Kidney (tissue), 14 donors: Measurements from ENCODE around the gene GAL3ST2. TPM values are rescaled to one million over a fixed set of nuclear protein-coding genes. Genes with fewer than 3 reads are reported as not detected.
A peak's percentile ranks its signal among the peaks of the same experiment; 100 is the strongest.

Source experiments
- DNase-seq, 5 donors: peaks; one replicate each; pipeline ENCODE4 v3.0.0-alpha.2; 2013 to 2020
- FAIRE-seq: peaks from 2 replicates; lab custom pipeline; 2012; peaks lifted over from hg19 to GRCh38; lab: Jason Lieb, UNC
- H3K27ac ChIP-seq, 2 donors: one replicate each; pipeline ENCODE4 v1.7.0; 2013; ENCODE audit warnings: low read depth in 2 of 2, low read length in 2 of 2, inconsistent platforms in 1 of 2
- H3K27me3 ChIP-seq: one replicate; pipeline ENCODE4 v1.7.1; 2013; ENCODE audit warnings: low read length, inconsistent platforms; ENCODE audit not compliant: control insufficient read depth, insufficient read depth
- H3K36me3 ChIP-seq, 3 donors: one replicate each; pipeline versions ENCODE4 v1.7.0 to v1.7.1; 2013; ENCODE audit warnings: low read length in 3 of 3, control low read depth in 1 of 3, inconsistent platforms in 1 of 3; ENCODE audit not compliant: insufficient read depth in 3 of 3, control insufficient read depth in 2 of 3
- H3K4me1 ChIP-seq, 3 donors: one replicate each; pipeline versions ENCODE4 v1.7.0 to v1.7.1; 2013; ENCODE audit warnings: low read length in 3 of 3, inconsistent platforms in 1 of 3, low read depth in 1 of 3; ENCODE audit not compliant: control insufficient read depth in 2 of 3, insufficient read depth in 2 of 3
- H3K4me3 ChIP-seq, 3 donors: one replicate each; pipeline versions ENCODE4 v1.7.0 to v1.8.1; 2013; ENCODE audit warnings: low read length in 3 of 3, control low read depth in 1 of 3, inconsistent platforms in 1 of 3
- H3K9ac ChIP-seq, 3 donors: one replicate each; pipeline versions ENCODE4 v1.7.0 to v1.7.1; 2013; ENCODE audit warnings: low read length in 3 of 3, control low read depth in 1 of 3, inconsistent platforms in 1 of 3
- H3K9me3 ChIP-seq, 3 donors: one replicate each; pipeline versions ENCODE4 v1.7.0 to v1.7.1; 2013; ENCODE audit warnings: low read length in 3 of 3, control low read depth in 1 of 3, inconsistent platforms in 1 of 3; ENCODE audit not compliant: control insufficient read depth in 2 of 3, insufficient read depth in 1 of 3
- intact Hi-C: fragments of 100-400 bp; cut with DNase I; formaldehyde crosslinking; loops from one replicate; pipeline ENCODE4 v1.11.1; 2022
- polyA plus RNA-seq: library from polyadenylated mRNA; stranded (reverse); fragments of 350-450 nt; fragmentation: Illumina TruSeq; extraction: RNeasy Lipid Tissue Mini Kit (QIAGEN cat#74804); gene quantifications from one replicate; pipeline ENCODE4 v1.2.3, GENCODE V29; 2014; ENCODE audit warnings: low read depth, low replicate concordance; ENCODE audit not compliant: insufficient read depth
- total RNA-seq: library from RNA; stranded (reverse); fragmentation: NEBNext Ultra II Directional; extraction: Animal tissue kit (Norgen Biotek cat#: 25700); gene quantifications from one replicate; pipeline ENCODE4 v1.2.1, GENCODE V29; 2021
- TF ChIP-seq, protein P1 (sequence below): IDR thresholded peaks from 3 replicates; pipeline ENCODE4 v1.5.1; 2012; ENCODE audit warnings: mild to moderate bottlenecking, moderate library complexity, borderline replicate concordance; ENCODE audit not compliant: insufficient read depth; ENCODE audit errors: extremely low read depth
- donor health status: control.
- donor health status: control.
- donor health status: control.
- donor health status: control.
- donor health status: control.
- donor health status: DM: yes; HTN: yes; CAD: no.
- donor health status: Normal renal cell carcinoma (clear cell type).

The GAL3ST2 gene
- total and polyA plus RNA-seq, 2 donors from 2014 or later: 0.19 to 0.39 TPM

DNA sequence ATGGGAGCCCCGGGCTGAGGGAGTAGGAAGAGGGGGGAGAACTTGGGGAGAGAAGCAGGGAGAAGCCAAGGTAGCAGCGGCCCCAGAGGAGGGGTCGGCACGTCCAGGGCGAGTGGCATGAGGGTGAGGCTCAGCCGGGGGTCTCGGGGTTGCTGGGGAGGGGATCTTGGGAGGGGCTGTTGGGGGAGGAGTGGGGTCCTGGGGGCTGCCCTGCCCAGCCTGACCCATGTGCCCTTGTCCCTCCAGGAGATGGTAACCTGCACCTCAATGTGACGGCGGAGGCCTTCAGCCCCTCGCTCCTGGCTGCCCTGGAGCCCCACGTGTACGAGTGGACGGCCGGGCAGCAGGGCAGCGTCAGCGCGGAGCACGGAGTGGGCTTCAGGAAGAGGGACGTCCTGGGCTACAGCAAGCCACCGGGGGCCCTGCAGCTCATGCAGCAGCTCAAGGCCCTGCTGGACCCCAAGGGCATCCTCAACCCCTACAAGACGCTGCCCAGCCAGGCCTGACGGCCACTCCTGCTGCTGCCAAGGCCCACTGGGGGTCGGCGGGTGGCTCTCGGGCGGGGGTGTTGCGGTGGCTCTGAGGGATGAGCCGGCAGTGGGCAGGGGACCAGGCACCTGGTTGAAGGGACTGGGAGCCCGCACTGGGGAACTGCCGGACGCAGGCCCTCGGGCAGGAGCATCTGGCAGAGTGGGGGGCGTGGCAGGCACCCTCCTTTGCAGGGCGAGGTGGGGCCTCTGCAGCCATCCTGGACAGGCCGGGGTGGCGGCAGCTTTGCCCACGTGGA lies 9.0 kb upstream of the GAL3ST2 start:
- H3K27me3 ChIP-seq: no peaks in the 10 kb centered on the region
- FAIRE-seq (no peak), DNase-seq (peak in 2 of 5 donors; percentile 44 to 75)
- H3K9ac ChIP-seq: no peak overlapping the region
- intact Hi-C loops: no loop called here
- H3K4me3 ChIP-seq: no peak overlapping the region
- H3K4me1 ChIP-seq: peaks cover 0 to 16% (median 10%) of the 10 kb centered on the region in 3 donors
- H3K27ac ChIP-seq: no peak overlapping the region
- H3K36me3 ChIP-seq: peaks cover 0 to 2% (median 0%) of the 10 kb centered on the region in 3 donors
- TF ChIP-seq, protein P1, sequence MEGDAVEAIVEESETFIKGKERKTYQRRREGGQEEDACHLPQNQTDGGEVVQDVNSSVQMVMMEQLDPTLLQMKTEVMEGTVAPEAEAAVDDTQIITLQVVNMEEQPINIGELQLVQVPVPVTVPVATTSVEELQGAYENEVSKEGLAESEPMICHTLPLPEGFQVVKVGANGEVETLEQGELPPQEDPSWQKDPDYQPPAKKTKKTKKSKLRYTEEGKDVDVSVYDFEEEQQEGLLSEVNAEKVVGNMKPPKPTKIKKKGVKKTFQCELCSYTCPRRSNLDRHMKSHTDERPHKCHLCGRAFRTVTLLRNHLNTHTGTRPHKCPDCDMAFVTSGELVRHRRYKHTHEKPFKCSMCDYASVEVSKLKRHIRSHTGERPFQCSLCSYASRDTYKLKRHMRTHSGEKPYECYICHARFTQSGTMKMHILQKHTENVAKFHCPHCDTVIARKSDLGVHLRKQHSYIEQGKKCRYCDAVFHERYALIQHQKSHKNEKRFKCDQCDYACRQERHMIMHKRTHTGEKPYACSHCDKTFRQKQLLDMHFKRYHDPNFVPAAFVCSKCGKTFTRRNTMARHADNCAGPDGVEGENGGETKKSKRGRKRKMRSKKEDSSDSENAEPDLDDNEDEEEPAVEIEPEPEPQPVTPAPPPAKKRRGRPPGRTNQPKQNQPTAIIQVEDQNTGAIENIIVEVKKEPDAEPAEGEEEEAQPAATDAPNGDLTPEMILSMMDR: no peak
- H3K9me3 ChIP-seq: no peaks in the 10 kb centered on the region

DNA sequence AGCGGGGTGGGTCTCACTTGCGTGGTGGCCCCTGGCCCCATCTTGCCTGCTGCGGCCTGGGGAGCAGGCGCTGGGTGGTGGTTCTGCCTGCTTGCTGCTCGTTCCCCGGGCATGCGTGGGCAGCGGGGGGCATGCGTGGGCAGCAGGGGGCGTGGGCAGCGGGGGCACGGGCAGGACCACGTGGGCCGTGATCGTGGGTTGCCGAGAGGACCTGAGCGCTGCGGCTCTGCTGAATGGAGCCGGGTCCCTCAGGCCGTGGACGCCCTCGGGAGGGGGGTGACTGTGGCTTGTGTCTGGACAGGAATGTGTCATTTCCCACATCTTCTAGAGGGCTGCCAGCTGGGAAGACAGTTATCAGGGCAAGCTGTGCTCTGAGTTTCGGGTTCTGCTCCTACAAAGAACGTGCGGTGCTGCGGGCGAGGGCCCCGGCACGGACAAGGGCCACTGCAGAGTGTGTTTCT lies 8.3 kb upstream of the GAL3ST2 start:
- Histone ChIP-seq H3K27me3 (no peaks in the 10 kb centered on the region), H3K4me1 (peaks cover 0 to 16% (median 10%) of the 10 kb centered on the region in 3 donors), H3K27ac (no peak overlapping the region), H3K9me3 (no peaks in the 10 kb centered on the region), H3K36me3 (peaks cover 0 to 2% (median 0%) of the 10 kb centered on the region in 3 donors), H3K9ac (no peak overlapping the region), H3K4me3 (no peak overlapping the region)
- DNase-seq (no peak), FAIRE-seq (no peak)
- intact Hi-C loops: no loop called here
- TF ChIP-seq, protein P1: no peak

DNA sequence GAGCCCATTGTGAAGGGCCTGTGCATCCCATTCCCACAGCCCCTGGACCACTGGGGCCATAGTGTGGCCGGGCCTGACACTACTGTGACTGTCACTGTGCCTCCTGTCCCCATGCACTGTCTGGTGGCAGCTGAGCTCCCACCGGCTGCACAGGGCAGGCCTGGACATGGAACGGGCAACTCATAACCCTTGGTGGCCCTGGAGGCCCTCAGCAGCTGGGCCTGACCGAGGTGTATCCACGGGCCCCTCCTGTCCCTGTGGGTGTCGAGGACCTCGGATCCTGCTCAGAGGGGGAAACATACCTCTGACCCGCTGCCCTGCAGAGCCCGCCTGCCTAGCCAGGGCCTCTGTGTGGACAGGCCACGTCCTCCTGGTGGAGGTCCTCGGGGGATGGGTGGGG lies 7.8 kb upstream of the GAL3ST2 start:
- Histone ChIP-seq H3K4me1 (peaks cover 0 to 16% (median 10%) of the 10 kb centered on the region in 3 donors), H3K36me3 (peaks cover 0 to 2% (median 0%) of the 10 kb centered on the region in 3 donors), H3K9ac (no peak overlapping the region), H3K4me3 (no peak overlapping the region), H3K27ac (no peak overlapping the region), H3K9me3 (no peaks in the 10 kb centered on the region), H3K27me3 (no peaks in the 10 kb centered on the region)
- FAIRE-seq (no peak), DNase-seq (peak in 1 of 5 donors; percentile 36)
- intact Hi-C loops: no loop called here
- TF ChIP-seq, protein P1: no peak
